BJ (cell line): Measurements from ENCODE around the gene CCDC86. TPM values are rescaled to one million over a fixed set of nuclear protein-coding genes. Genes with fewer than 3 reads are reported as not detected.

Experiments
- CTCF ChIA-PET: fragments of 350-600 bp; formaldehyde crosslinking; extraction: SDS; loops from one replicate; lab custom pipeline; 2021; ENCODE audit warnings: antibody characterized with exemption, inconsistent platforms; lab: Yijun Ruan, JAX
- POLR2A ChIA-PET: fragments of 300-600 bp; sonication (Branson Sonifier 250); formaldehyde crosslinking; extraction: SDS; loops from one replicate; lab custom pipeline; 2021; ENCODE audit warnings: antibody characterized with exemption; lab: Charles Lee
- DNase-seq: peaks from one replicate; pipeline ENCODE4 v3.0.0-alpha.2; 2011; ENCODE audit warnings: low read depth
- H3K27me3 ChIP-seq: 2 replicates; pipeline ENCODE4 v1.6.0; 2011; ENCODE audit warnings: low read length; ENCODE audit not compliant: control insufficient read depth, insufficient read depth
- H3K36me3 ChIP-seq: 2 replicates; pipeline ENCODE4 v1.5.1; 2011; ENCODE audit warnings: low read length; ENCODE audit not compliant: control insufficient read depth, insufficient read depth
- H3K4me3 ChIP-seq: 2 replicates; pipeline ENCODE4 v1.5.1; 2011; ENCODE audit warnings: low read depth, mild to moderate bottlenecking, control low read depth, low read length
- CTCF ChIP-seq: IDR thresholded peaks from 2 replicates; pipeline ENCODE4 v1.5.1; 2011; ENCODE audit warnings: low read depth, mild to moderate bottlenecking, control low read depth, inconsistent platforms, low read length, moderate library complexity; ENCODE audit not compliant: insufficient read depth
- polyA plus RNA-seq: library from polyadenylated mRNA; depleted of rRNA; stranded (reverse); fragments of >200 nt; gene quantifications from 2 replicates; pipeline ENCODE4 v1.2.3, GENCODE V29; 2011

Gene CCDC86
- polyA plus RNA-seq, 1 experiment, result 21.2 TPM

GRCh38 chr11:60852982-60853950 lies 11.4 kb downstream of the CCDC86 start:
- DNase-seq, result no peak
- ChIA-PET CTCF (no interaction called here), POLR2A (no interaction called here)
- H3K27me3 ChIP-seq, result peaks cover 1% of the 10 kb centered on the region; the same call in 1 of the 2 replicates
- H3K4me3 ChIP-seq, result no peak overlapping the region
- TF ChIP-seq CTCF, result no peak
- H3K36me3 ChIP-seq, result peaks cover 18% of the 10 kb centered on the region

- no peak for DNase-seq
- Histone ChIP-seq H3K36me3 (peaks cover 14% of the 10 kb centered on the region), H3K4me3 (no peak overlapping the region), H3K27me3 (peaks cover 1% of the 10 kb centered on the region; the same call in 1 of the 2 replicates)
- POLR2A ChIA-PET, result no interaction called here
- CTCF ChIA-PET, result interaction anchor here (0.9 kb wide), 1 partner anchor 17 kb away, joined by 3 read pairs; no protein-coding TSS in a partner anchor
- no peak for TF ChIP-seq CTCF
Measured at GRCh38 chr11:60854140-60854846, 12.4 kb downstream of the CCDC86 start.

GRCh38 chr11:60854847-60855725 lies 13.2 kb downstream of the CCDC86 start:
- DNase-seq, result no peak
- Histone ChIP-seq H3K4me3 (no peak overlapping the region), H3K36me3 (peaks cover 11% of the 10 kb centered on the region), H3K27me3 (peaks cover 1% of the 10 kb centered on the region; the same call in 1 of the 2 replicates)
- ChIA-PET CTCF (interaction anchor here (0.9 to 2.5 kb wide), 3 partner anchors 16 to 44 kb away, joined by 3 to 12 read pairs (median 3); no protein-coding TSS in a partner anchor), POLR2A (no interaction called here)
- no peak for TF ChIP-seq CTCF

- no peak for DNase-seq
- no peak for TF ChIP-seq CTCF
- Histone ChIP-seq H3K27me3 (peaks cover 1% of the 10 kb centered on the region; the same call in 1 of the 2 replicates), H3K4me3 (no peak within 1 kb of the TSS), H3K36me3 (peaks cover 6% of the 10 kb centered on the region)
- ChIA-PET POLR2A (no interaction called here), CTCF (interaction anchor here (1.1 to 2.5 kb wide), 2 partner anchors 25 to 43 kb away, joined by 3 to 12 read pairs; no protein-coding TSS in a partner anchor)
Measured at GRCh38 chr11:60855726-60856633, 14.1 kb downstream of the CCDC86 start, which contains the start of gene PTGDR2. Gene PTGDR2 (minus strand): TSS chr11:60855950. CDS start chr11:60853722, 2,228 bp downstream.
